Fibroblast of lung (primary cell): ENCODE measurements around the gene LIN52. TPM values are rescaled to one million over a fixed set of nuclear protein-coding genes. Genes with fewer than 3 reads are reported as not detected.
A peak's percentile ranks its signal among the peaks of the same experiment; 100 is the strongest.

Source experiments
- DNase-seq, 2 donors: peaks; one replicate each; pipeline versions ENCODE4 v3.0.0 to v3.0.0-alpha.2; 2010; ENCODE audit warnings: low read depth in 2 of 2
- H2AFZ ChIP-seq: 2 replicates; pipeline ENCODE4 v1.5.1; 2012; ENCODE audit warnings: low read length, control low read depth, inconsistent platforms
- H3K27ac ChIP-seq: 2 replicates; pipeline ENCODE4 v1.5.1; 2011; ENCODE audit warnings: low read length, control low read depth; ENCODE audit not compliant: insufficient read depth
- H3K27me3 ChIP-seq: 2 replicates; pipeline ENCODE4 v1.5.1; 2011; ENCODE audit warnings: mild to moderate bottlenecking, low read length; ENCODE audit not compliant: control insufficient read depth, insufficient read depth
- H3K36me3 ChIP-seq: 2 replicates; pipeline ENCODE4 v1.5.1; 2011; ENCODE audit warnings: low read length; ENCODE audit not compliant: control insufficient read depth, insufficient read depth
- H3K4me1 ChIP-seq: 2 replicates; pipeline ENCODE4 v1.5.1; 2011; ENCODE audit warnings: low read length; ENCODE audit not compliant: control insufficient read depth, insufficient read depth; ENCODE audit errors: extremely low read depth
- H3K4me2 ChIP-seq: 2 replicates; pipeline ENCODE4 v1.5.1; 2011; ENCODE audit warnings: low read length, control low read depth; ENCODE audit not compliant: insufficient read depth; ENCODE audit errors: extremely low read depth
- H3K4me3 ChIP-seq, 4 experiments: fragments of 200-600 bp in 1 of 4; sonication (generic) in 1 of 4; replicated peaks in 1 of 4; 2 replicates each; pipeline ENCODE4 v1.5.1; 2011 to 2016; ENCODE audit warnings: low read length in 4 of 4, low read depth in 3 of 4, mild to moderate bottlenecking in 3 of 4, control low read depth in 2 of 4, inconsistent platforms in 1 of 4, mixed read lengths in 1 of 4; ENCODE audit not compliant: insufficient read depth in 1 of 4; ENCODE audit errors: control extremely low read depth in 1 of 4
- H3K79me2 ChIP-seq: 2 replicates; pipeline ENCODE4 v1.5.1; 2012; ENCODE audit warnings: mild to moderate bottlenecking, low read length, inconsistent platforms; ENCODE audit not compliant: control insufficient read depth, insufficient read depth
- H3K9ac ChIP-seq: 2 replicates; pipeline ENCODE4 v1.5.1; 2011; ENCODE audit warnings: mild to moderate bottlenecking, low read length, control low read depth; ENCODE audit not compliant: insufficient read depth
- H3K9me3 ChIP-seq: 2 replicates; pipeline ENCODE4 v1.5.1; 2012; ENCODE audit warnings: low read depth, low read length; ENCODE audit not compliant: control insufficient read depth, insufficient read depth
- H4K20me1 ChIP-seq: 2 replicates; pipeline ENCODE4 v1.5.1; 2011; ENCODE audit warnings: low read length; ENCODE audit not compliant: control insufficient read depth, insufficient read depth; ENCODE audit errors: extremely low read depth
- CTCF ChIP-seq, 2 donors: IDR thresholded peaks in 1 of 2; conservative IDR thresholded peaks in 1 of 2; 1 replicate in 1 of 2; 2 replicates in 1 of 2; pipeline ENCODE4 v1.5.1; 2011 to 2012; ENCODE audit warnings: low read length in 2 of 2, control low read depth in 1 of 2, inconsistent platforms in 1 of 2, low read depth in 1 of 2, mild to moderate bottlenecking in 1 of 2
- EZH2 ChIP-seq: IDR thresholded peaks from 2 replicates; pipeline ENCODE4 v1.5.1; 2012; ENCODE audit warnings: low read length, control low read depth, mild to moderate bottlenecking; ENCODE audit errors: missing control alignments
- polyA plus RNA-seq, 2 donors: library from polyadenylated mRNA; depleted of rRNA in 1 of 2; stranded (reverse) in 1 of 2; unstranded in 1 of 2; fragments of >200 nt; gene quantifications; 2 replicates each; pipeline ENCODE4 v1.2.1, GENCODE V29; 2011 to 2012; ENCODE audit warnings: missing spikeins in 1 of 2
- total RNA-seq: library from RNA; depleted of rRNA; stranded (reverse); fragments of >200 nt; gene quantifications from 2 replicates; pipeline ENCODE4 v1.2.1, GENCODE V29; 2014

The LIN52 gene
- total and polyA plus RNA-seq, 2 donors (not counting 1 experiment from before 2014, with no cell fraction given), result 7.5 to 11.9 TPM

GRCh38 chr14:74064883-74065282 lies 19.9 kb upstream of the LIN52 start:
- Histone ChIP-seq H4K20me1 (no peaks in the 10 kb centered on the region), H3K9ac (no peak overlapping the region), H3K27ac (no peak overlapping the region), H3K79me2 (no peaks in the 10 kb centered on the region), H3K4me2 (no peak overlapping the region), H3K4me1 (peaks cover 17% of the 10 kb centered on the region), H2AFZ (no peak overlapping the region), H3K4me3 (no peak overlapping the region), H3K27me3 (no peaks in the 10 kb centered on the region), H3K9me3 (no peaks in the 10 kb centered on the region), H3K36me3 (peaks cover 1% of the 10 kb centered on the region)
- peak in 1 of 2 donors; percentile 37 for DNase-seq
- TF ChIP-seq EZH2 (no peak), CTCF (conservative IDR thresholded peaks at IDR 0.05 in 1 of 2, IDR thresholded peaks at IDR 0.05 in 1 of 2; ENCODE audit: low read depth in 1 of 2, low read length in 2 of 2) (no peak)

DNA sequence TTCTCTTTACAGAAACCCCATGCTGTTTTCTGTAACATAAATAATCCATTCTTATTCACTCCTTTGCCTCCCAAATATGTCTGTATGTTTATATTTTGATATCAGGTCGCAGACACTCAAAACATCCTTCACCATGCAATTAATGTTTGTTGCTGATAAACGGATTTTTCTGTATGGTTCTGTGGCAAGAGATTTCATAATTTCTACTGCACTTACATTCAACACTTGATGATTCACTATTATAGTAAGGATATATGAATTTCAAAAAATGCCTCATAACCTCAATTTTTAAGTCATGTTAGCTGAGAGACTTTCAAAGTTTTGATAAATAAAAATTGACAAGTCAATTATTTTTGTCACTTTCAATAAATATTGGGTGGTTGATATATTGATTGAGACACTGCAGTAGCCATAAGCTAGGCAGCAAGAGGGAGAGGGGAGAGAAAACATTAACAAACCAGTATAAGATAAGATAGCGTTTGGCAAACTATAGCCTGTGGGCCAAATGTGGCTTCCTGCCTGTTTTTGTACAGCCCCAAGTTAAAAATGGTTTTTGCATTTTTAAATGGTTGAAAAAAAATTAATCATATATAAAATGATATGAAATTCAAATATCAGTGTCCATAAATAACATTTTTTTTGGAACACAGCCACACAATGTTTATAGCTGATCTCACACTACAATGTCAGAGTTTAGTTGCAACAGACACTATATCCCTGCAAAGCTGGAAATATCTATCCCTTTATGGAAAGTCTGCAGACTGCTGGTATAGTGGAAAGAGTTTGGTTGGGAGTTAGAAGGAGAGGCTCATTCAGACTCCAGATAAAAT lies 18.8 kb upstream of the LIN52 start:
- peak; percentile 19 to 75 for DNase-seq
- no peak for TF ChIP-seq EZH2
- TF ChIP-seq CTCF (conservative IDR thresholded peaks at IDR 0.05 in 1 of 2, IDR thresholded peaks at IDR 0.05 in 1 of 2; ENCODE audit: low read depth in 1 of 2, low read length in 2 of 2), result no peak

GRCh38 chr14:74077401-74077800 lies 7.4 kb upstream of the LIN52 start:
- no peak for DNase-seq
- no peaks in the 10 kb centered on the region for H3K9me3 ChIP-seq
- TF ChIP-seq CTCF (conservative IDR thresholded peaks at IDR 0.05 in 1 of 2, IDR thresholded peaks at IDR 0.05 in 1 of 2; ENCODE audit: low read depth in 1 of 2, low read length in 2 of 2) (no peak), EZH2 (no peak)
- H4K20me1 ChIP-seq, result no peaks in the 10 kb centered on the region
- no peak overlapping the region for H3K9ac ChIP-seq
- H3K27ac ChIP-seq, result no peak overlapping the region
- H3K36me3 ChIP-seq, result no peaks in the 10 kb centered on the region
- H3K4me2 ChIP-seq, result no peak overlapping the region
- no peak overlapping the region for H3K4me3 ChIP-seq
- H2AFZ ChIP-seq, result no peak overlapping the region
- H3K27me3 ChIP-seq, result no peaks in the 10 kb centered on the region
- no peaks in the 10 kb centered on the region for H3K4me1 ChIP-seq
- no peaks in the 10 kb centered on the region for H3K79me2 ChIP-seq

More for the DNA sequence above, 18.8 kb upstream of the LIN52 start:
- Histone ChIP-seq H3K79me2 (no peaks in the 10 kb centered on the region), H3K27me3 (no peaks in the 10 kb centered on the region), H3K36me3 (peaks cover 1% of the 10 kb centered on the region), H3K4me1 (peaks cover 17% of the 10 kb centered on the region), H4K20me1 (no peaks in the 10 kb centered on the region), H3K4me2 (peak overlapping the region; percentile 35), H2AFZ (no peak overlapping the region), H3K9ac (no peak overlapping the region), H3K9me3 (no peaks in the 10 kb centered on the region), H3K4me3 (no peak overlapping the region), H3K27ac (no peak overlapping the region)
